Vagina (tissue), 2 donors: ENCODE results near the gene ITPK1.

Experiments used
- CTCF ChIP-seq, 3 experiments: fragments of 450-650 bp in 2 of 3; fragments of 200-600 bp in 1 of 3; sonication (generic) in 1 of 3; IDR thresholded peaks; one replicate each; pipeline ENCODE4 v1.5.1; 2017 to 2019; ENCODE audit warnings: antibody characterized with exemption in 3 of 3, mild to moderate bottlenecking in 2 of 3, moderate library complexity in 2 of 3
- POLR2A ChIP-seq, 2 donors: fragments of 450-650 bp; IDR thresholded peaks; one replicate each; pipeline ENCODE4 v1.6.1; 2017; ENCODE audit warnings: antibody characterized with exemption in 2 of 2, mild to moderate bottlenecking in 2 of 2, moderate library complexity in 2 of 2
- POLR2AphosphoS5 ChIP-seq, 2 donors: sonication (generic); formaldehyde crosslinking; IDR thresholded peaks; one replicate each; pipeline ENCODE4 v1.9.0; 2017; ENCODE audit warnings: antibody characterized with exemption in 2 of 2, mild to moderate bottlenecking in 2 of 2, low read depth in 1 of 2; ENCODE audit not compliant: insufficient read depth in 1 of 2

DNA sequence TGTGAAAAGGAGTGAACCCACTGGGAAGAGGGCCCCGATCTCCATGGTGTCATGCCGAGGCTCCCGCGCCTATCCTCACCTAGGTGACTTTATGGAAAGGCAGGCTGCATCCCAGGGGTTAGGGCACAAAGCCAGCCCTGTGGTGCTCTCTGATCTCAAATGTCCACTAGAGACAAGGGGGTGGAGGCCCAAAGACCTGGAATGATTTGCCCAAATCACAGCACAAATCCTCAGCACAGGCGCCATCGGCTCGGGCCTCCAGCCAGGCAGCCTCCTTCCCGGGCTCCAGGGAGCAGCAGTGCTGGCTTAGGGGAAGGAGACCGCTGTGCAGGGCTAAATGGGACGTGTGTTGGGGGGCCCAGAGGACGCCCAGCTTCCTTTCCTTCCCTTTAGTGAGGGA lies 175.2 kb downstream of the ITPK1 start:
- TF ChIP-seq CTCF (IDR thresholded peaks at IDR 0.05), result no peak
- no peak for TF ChIP-seq POLR2A (IDR thresholded peaks at IDR 0.05)
- no peak for TF ChIP-seq POLR2AphosphoS5 (IDR thresholded peaks at IDR 0.05; ENCODE audit: insufficient read depth in 1 of 2, low read depth in 1 of 2)
